T-helper 1 cell (primary cell): ENCODE data around the gene SETD1A.

Experiments used
- DNase-seq, 5 donors: peaks; one replicate each; pipeline ENCODE4 v3.0.0-alpha.2; 2012 to 2020
- total RNA-seq, 4 donors: gene quantifications; one replicate each; lab custom pipeline; 2026; lab: John Stamatoyannopoulos, UW

SETD1A gene
- total RNA-seq, result 34.8 to 39.7 (median 37.5) reads per million in 4 donors

- DNase-seq, result peak; percentile 95 to 98 (median 96)
Observed at GRCh38 chr16:30957456-30958174, at the start of gene SETD1A. Gene SETD1A, plus strand, starts transcription at chr16:30957754. Its CDS starts 978 bp downstream, at chr16:30958732.

GRCh38 chr16:30910427-30911029 is 47.0 kb upstream of the SETD1A start:
- no peak for DNase-seq

GRCh38 chr16:30912794-30913412 is 44.7 kb upstream of the SETD1A start:
- no peak for DNase-seq

GRCh38 chr16:30914830-30915229 is 42.7 kb upstream of the SETD1A start:
- no peak for DNase-seq

- no peak for DNase-seq
Observed at GRCh38 chr16:30918614-30919013, 38.9 kb upstream of the SETD1A start.

- no peak for DNase-seq
Observed at GRCh38 chr16:30920891-30921290, 36.7 kb upstream of the SETD1A start.

- DNase-seq, result no peak
Observed at GRCh38 chr16:30921459-30921747, 36.2 kb upstream of the SETD1A start.

- DNase-seq, result peak; percentile 69 to 87 (median 80)
Observed at GRCh38 chr16:30921748-30922419, 35.7 kb upstream of the SETD1A start.

GRCh38 chr16:30922420-30922959 is 35.1 kb upstream of the SETD1A start:
- peak; percentile 99 to 100 (median 99) for DNase-seq

GRCh38 chr16:30922960-30923535 is 34.5 kb upstream of the SETD1A start:
- peak; percentile 93 to 99 (median 94) for DNase-seq

- no peak for DNase-seq
Observed at GRCh38 chr16:30923554-30924075, 33.9 kb upstream of the SETD1A start, which contains the start of gene FBXL19. Gene FBXL19, plus strand, starts transcription at chr16:30923572. Its CDS starts 2,183 bp downstream, at chr16:30925755.

- peak in 1 of 5 donors; percentile 26 for DNase-seq
Observed at GRCh38 chr16:30924076-30924912, 33.3 kb upstream of the SETD1A start.

- DNase-seq, result no peak
Observed at GRCh38 chr16:30924913-30925631, 32.5 kb upstream of the SETD1A start.

GRCh38 chr16:30925632-30925987 is 31.9 kb upstream of the SETD1A start:
- DNase-seq, result no peak

GRCh38 chr16:30925995-30926811 is 31.4 kb upstream of the SETD1A start:
- no peak for DNase-seq

- DNase-seq, result no peak
Observed at GRCh38 chr16:30926937-30927788, 30.4 kb upstream of the SETD1A start.

GRCh38 chr16:30927789-30928378 is 29.7 kb upstream of the SETD1A start:
- peak in 1 of 5 donors; percentile 33 for DNase-seq

- DNase-seq, result no peak
Observed at GRCh38 chr16:30928390-30928789, 29.2 kb upstream of the SETD1A start.
